ENCODE results near the gene RAB32.

DNA sequence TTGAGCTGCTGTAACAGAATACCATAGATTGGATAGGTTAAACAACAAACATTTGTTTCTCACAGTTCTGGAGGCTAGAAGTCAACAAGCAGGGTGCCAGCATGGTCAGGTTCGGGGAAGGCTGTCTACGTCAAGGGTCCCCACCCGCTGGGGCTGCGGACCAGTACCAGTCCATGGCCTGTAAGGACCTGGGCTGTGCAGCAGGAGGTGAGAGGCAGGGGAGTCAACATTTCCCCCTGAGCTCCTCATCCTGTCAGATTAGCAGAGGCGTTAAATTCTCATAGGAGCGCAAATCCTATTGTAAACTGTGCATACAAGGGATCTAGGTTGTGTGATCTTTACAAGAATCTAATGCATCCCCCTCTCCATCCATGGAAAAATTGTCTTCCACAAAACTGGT lies 58.9 kb downstream of the RAB32 start:
- no peak for TF ChIP-seq POLR2AphosphoS5 (IDR thresholded peaks at IDR 0.05)
- TF ChIP-seq, protein P1, sequence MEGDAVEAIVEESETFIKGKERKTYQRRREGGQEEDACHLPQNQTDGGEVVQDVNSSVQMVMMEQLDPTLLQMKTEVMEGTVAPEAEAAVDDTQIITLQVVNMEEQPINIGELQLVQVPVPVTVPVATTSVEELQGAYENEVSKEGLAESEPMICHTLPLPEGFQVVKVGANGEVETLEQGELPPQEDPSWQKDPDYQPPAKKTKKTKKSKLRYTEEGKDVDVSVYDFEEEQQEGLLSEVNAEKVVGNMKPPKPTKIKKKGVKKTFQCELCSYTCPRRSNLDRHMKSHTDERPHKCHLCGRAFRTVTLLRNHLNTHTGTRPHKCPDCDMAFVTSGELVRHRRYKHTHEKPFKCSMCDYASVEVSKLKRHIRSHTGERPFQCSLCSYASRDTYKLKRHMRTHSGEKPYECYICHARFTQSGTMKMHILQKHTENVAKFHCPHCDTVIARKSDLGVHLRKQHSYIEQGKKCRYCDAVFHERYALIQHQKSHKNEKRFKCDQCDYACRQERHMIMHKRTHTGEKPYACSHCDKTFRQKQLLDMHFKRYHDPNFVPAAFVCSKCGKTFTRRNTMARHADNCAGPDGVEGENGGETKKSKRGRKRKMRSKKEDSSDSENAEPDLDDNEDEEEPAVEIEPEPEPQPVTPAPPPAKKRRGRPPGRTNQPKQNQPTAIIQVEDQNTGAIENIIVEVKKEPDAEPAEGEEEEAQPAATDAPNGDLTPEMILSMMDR (IDR thresholded peaks at IDR 0.05) = no peak
- TF ChIP-seq EP300 (IDR thresholded peaks at IDR 0.05) = no peak

Data from upper lobe of left lung (tissue), 4 donors.